Keratinocyte (primary cell): Measurements from ENCODE around the gene TCFL5.

Source experiments
- EZH2 ChIP-seq: IDR thresholded peaks from one replicate; pipeline ENCODE4 v1.6.1; 2012; ENCODE audit warnings: inconsistent platforms, mild to moderate bottlenecking, low read length, moderate library complexity
- TF ChIP-seq, protein P1 (sequence below), 3 experiments: IDR thresholded peaks in 1 of 3; conservative IDR thresholded peaks in 1 of 3; optimal IDR thresholded peaks in 1 of 3; 2 replicates in 2 of 3; 3 replicates in 1 of 3; pipeline versions ENCODE3 to v1.5.1; 2011; ENCODE audit warnings: low read length in 3 of 3, mild to moderate bottlenecking in 3 of 3, moderate library complexity in 2 of 3, control low read depth in 1 of 3, inconsistent platforms in 1 of 3; ENCODE audit not compliant: insufficient read depth in 2 of 3; ENCODE audit errors: extremely low read depth in 1 of 3

DNA sequence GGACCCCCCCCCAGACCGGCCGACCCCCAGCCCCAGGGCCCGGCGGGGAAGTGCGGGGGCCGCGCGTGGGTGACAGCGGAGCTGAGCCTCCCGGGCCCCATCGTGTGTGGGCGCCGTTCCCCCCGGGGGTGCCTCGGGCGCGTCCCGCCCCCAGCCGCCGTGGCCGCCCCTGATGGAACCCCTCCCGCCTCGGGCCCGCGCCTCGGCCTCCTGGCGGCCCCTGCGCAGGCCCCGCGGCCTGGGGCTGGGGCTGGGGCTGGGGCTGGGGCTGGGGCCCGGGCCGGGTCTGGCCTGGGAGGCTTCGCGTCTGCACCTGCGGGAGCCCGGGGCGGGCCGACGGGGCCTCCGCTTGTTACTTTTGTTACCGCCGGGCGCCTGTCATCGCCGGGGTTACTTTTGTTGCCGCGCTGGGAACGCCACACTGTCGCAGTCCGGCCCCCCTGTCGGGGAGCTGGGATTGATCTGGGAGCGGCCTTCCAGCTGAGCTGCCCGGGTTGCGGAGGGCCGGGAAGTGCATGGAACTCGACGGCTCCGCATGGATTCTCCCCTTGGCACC is 56.4 kb downstream of the TCFL5 start:
- TF ChIP-seq, protein P1, sequence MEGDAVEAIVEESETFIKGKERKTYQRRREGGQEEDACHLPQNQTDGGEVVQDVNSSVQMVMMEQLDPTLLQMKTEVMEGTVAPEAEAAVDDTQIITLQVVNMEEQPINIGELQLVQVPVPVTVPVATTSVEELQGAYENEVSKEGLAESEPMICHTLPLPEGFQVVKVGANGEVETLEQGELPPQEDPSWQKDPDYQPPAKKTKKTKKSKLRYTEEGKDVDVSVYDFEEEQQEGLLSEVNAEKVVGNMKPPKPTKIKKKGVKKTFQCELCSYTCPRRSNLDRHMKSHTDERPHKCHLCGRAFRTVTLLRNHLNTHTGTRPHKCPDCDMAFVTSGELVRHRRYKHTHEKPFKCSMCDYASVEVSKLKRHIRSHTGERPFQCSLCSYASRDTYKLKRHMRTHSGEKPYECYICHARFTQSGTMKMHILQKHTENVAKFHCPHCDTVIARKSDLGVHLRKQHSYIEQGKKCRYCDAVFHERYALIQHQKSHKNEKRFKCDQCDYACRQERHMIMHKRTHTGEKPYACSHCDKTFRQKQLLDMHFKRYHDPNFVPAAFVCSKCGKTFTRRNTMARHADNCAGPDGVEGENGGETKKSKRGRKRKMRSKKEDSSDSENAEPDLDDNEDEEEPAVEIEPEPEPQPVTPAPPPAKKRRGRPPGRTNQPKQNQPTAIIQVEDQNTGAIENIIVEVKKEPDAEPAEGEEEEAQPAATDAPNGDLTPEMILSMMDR (optimal IDR thresholded peaks at IDR 0.05 in 1 of 3, IDR thresholded peaks at IDR 0.05 in 1 of 3, conservative IDR thresholded peaks at IDR 0.05 in 1 of 3; ENCODE audit: extremely low read depth in 1 of 3, insufficient read depth in 2 of 3, low read length in 3 of 3), result no peak
- no peak for TF ChIP-seq EZH2
